Immature natural killer cell (primary cell): Measurements from ENCODE around the gene NMT2. TPM values are rescaled to one million over a fixed set of nuclear protein-coding genes. Genes with fewer than 3 reads are reported as not detected.

Experiments
- polyA plus RNA-seq, 3 donors: library from polyadenylated mRNA; unstranded; fragments of 300-500 nt; fragmentation: Illumina TruSeq; gene quantifications; one replicate each; pipeline ENCODE4 v1.2.3, GENCODE V29; 2021

Gene NMT2
- polyA plus RNA-seq, 3 donors from 2014 or later: 22.2 to 38.0 (median 24.7) TPM

Other genes with a start within 250 kb of the NMT2 start
- 10 to 100 TPM in 2 of 3 donors, 1 to 10 TPM in 1; 9.3 to 33.8 (median 13.9) TPM for gene DCLRE1C, start 214.6 kb downstream of the NMT2 start, polyA plus RNA-seq
- 1 to 10 TPM in 2 of 3 donors, not detected in 1; 1.1 to 1.5 TPM for gene MEIG1, start 209.3 kb downstream of the NMT2 start, polyA plus RNA-seq
- not detected for gene OLAH, start 124.8 kb downstream of the NMT2 start, polyA plus RNA-seq
- gene ACBD7, start 79.9 kb downstream of the NMT2 start, polyA plus RNA-seq: not detected
- 10 to 100 TPM; 20.6 to 24.3 (median 22.2) TPM for gene RPP38, start 71.3 kb downstream of the NMT2 start, polyA plus RNA-seq
- gene FAM171A1, start 202.6 kb upstream of the NMT2 start, polyA plus RNA-seq: 1 to 10 TPM in 2 of 3 donors, under 1 TPM in 1; 0.62 to 2.4 (median 1.1) TPM